Liver (tissue), 9 donors: ENCODE measurements around the gene SBF2. TPM values are rescaled to one million over a fixed set of nuclear protein-coding genes. Genes with fewer than 3 reads are reported as not detected.

Experiments
- DNase-seq: peaks from one replicate; pipeline ENCODE4 v3.0.0-alpha.2; 2017; ENCODE audit warnings: low spot score
- H3K27ac ChIP-seq, 2 donors: one replicate each; pipeline ENCODE4 v1.7.0; 2013; ENCODE audit warnings: inconsistent platforms in 2 of 2, low read length in 2 of 2, control low read depth in 1 of 2, low read depth in 1 of 2, mild to moderate bottlenecking in 1 of 2
- H3K27me3 ChIP-seq, 4 donors: one replicate each; pipeline versions ENCODE4 v1.6.1 to v1.7.0; 2013; ENCODE audit warnings: low read length in 3 of 4, inconsistent platforms in 1 of 4, mild to moderate bottlenecking in 1 of 4, moderate library complexity in 1 of 4; ENCODE audit not compliant: control insufficient read depth in 4 of 4, insufficient read depth in 4 of 4
- H3K36me3 ChIP-seq, 4 donors: one replicate each; pipeline versions ENCODE4 v1.6.1 to v1.7.0; 2013; ENCODE audit warnings: low read length in 3 of 4, mild to moderate bottlenecking in 3 of 4, low read depth in 1 of 4, moderate library complexity in 1 of 4; ENCODE audit not compliant: control insufficient read depth in 4 of 4, insufficient read depth in 3 of 4
- H3K4me1 ChIP-seq, 4 donors: one replicate each; pipeline versions ENCODE4 v1.6.1 to v1.7.0; 2013; ENCODE audit warnings: low read length in 3 of 4, mild to moderate bottlenecking in 3 of 4, moderate library complexity in 1 of 4; ENCODE audit not compliant: control insufficient read depth in 4 of 4, insufficient read depth in 4 of 4
- H3K4me3 ChIP-seq, 3 donors: one replicate each; pipeline versions ENCODE4 v1.6.1 to v1.7.0; 2013; ENCODE audit warnings: low read length in 3 of 3, control low read depth in 1 of 3, low read depth in 1 of 3, mild to moderate bottlenecking in 1 of 3
- H3K9ac ChIP-seq, 2 donors: one replicate each; pipeline ENCODE4 v1.7.0; 2013; ENCODE audit warnings: low read length in 2 of 2, mild to moderate bottlenecking in 2 of 2, moderate library complexity in 2 of 2, control low read depth in 1 of 2, low read depth in 1 of 2
- H3K9me3 ChIP-seq, 4 donors: one replicate each; pipeline versions ENCODE4 v1.6.1 to v1.7.0; 2013; ENCODE audit warnings: low read length in 3 of 4; ENCODE audit not compliant: control insufficient read depth in 4 of 4
- EGR1 ChIP-seq, 2 donors: IDR thresholded peaks; 2 replicates each; pipeline ENCODE4 v1.6.1; 2016 to 2018; ENCODE audit warnings: antibody characterized with exemption in 2 of 2, low read depth in 2 of 2
- FOXA1 ChIP-seq: IDR thresholded peaks from 2 replicates; pipeline ENCODE4 v1.6.1; 2016; ENCODE audit warnings: antibody characterized with exemption
- FOXA2 ChIP-seq: IDR thresholded peaks from 2 replicates; pipeline ENCODE4 v1.6.1; 2016; ENCODE audit warnings: antibody characterized with exemption
- GABPA ChIP-seq, 2 donors: IDR thresholded peaks in 1 of 2; conservative IDR thresholded peaks in 1 of 2; 2 replicates each; pipeline ENCODE4 v1.6.1; 2016; ENCODE audit warnings: antibody characterized with exemption in 2 of 2, mild to moderate bottlenecking in 1 of 2, moderate library complexity in 1 of 2
- HNF4A ChIP-seq, 2 donors: conservative IDR thresholded peaks; 2 replicates each; pipeline ENCODE4 v1.6.1; 2016; ENCODE audit warnings: antibody characterized with exemption in 2 of 2, mild to moderate bottlenecking in 2 of 2
- HNF4G ChIP-seq: IDR thresholded peaks from 2 replicates; pipeline ENCODE4 v1.6.1; 2016; ENCODE audit warnings: antibody characterized with exemption
- JUND ChIP-seq, 2 donors: IDR thresholded peaks; 2 replicates each; pipeline ENCODE4 v1.6.1; 2016; ENCODE audit warnings: antibody characterized with exemption in 2 of 2
- NR2F2 ChIP-seq: IDR thresholded peaks from 2 replicates; pipeline ENCODE4 v1.6.1; 2016; ENCODE audit warnings: antibody characterized with exemption
- RAD21 ChIP-seq, 2 donors: IDR thresholded peaks; 2 replicates each; pipeline ENCODE4 v1.6.1; 2016; ENCODE audit warnings: antibody characterized with exemption in 2 of 2, mild to moderate bottlenecking in 2 of 2
- RXRA ChIP-seq, 2 donors: IDR thresholded peaks; 2 replicates each; pipeline ENCODE4 v1.6.1; 2017 to 2018; ENCODE audit warnings: antibody characterized with exemption in 2 of 2, mild to moderate bottlenecking in 1 of 2
- SP1 ChIP-seq: IDR thresholded peaks from 2 replicates; pipeline ENCODE4 v1.6.1; 2018; ENCODE audit warnings: antibody characterized with exemption, mild to moderate bottlenecking
- TAF1 ChIP-seq: conservative IDR thresholded peaks from 2 replicates; pipeline ENCODE4 v1.6.1; 2016; ENCODE audit warnings: antibody characterized with exemption, mild to moderate bottlenecking
- YY1 ChIP-seq: IDR thresholded peaks from 2 replicates; pipeline ENCODE4 v1.6.1; 2016; ENCODE audit warnings: antibody characterized with exemption, mild to moderate bottlenecking
- WGBS: extraction: QIAGEN DNeasy Blood & Tissue Kit; methylation state at CpG from one replicate; pipeline ENCODE4 v1.1.7; 2013; 5-methylcytosine and 5-hydroxymethylcytosine counted together
- polyA plus RNA-seq, 2 donors: library from polyadenylated mRNA; stranded (reverse) in 1 of 2; unstranded in 1 of 2; fragments of 200-250 nt in 1 of 2; fragments of >200 nt in 1 of 2; fragmentation: Nextera tagmentation in 1 of 2; extraction: Ambion mirVana in 1 of 2; gene quantifications; one replicate each; pipeline versions ENCODE4 v1.2.1 to v1.2.3, GENCODE V29; 2013 to 2015
- total RNA-seq, 2 donors: library from RNA; depleted of rRNA; stranded (reverse); fragments of >200 nt; gene quantifications; one replicate each; pipeline ENCODE4 v1.2.3, GENCODE V29; 2014
- TF ChIP-seq, protein P1 (sequence below): IDR thresholded peaks from 2 replicates; pipeline ENCODE4 v1.6.1; 2016; ENCODE audit warnings: antibody characterized with exemption
- TF ChIP-seq, protein P2 (sequence below): IDR thresholded peaks from 2 replicates; pipeline ENCODE4 v1.6.1; 2016; ENCODE audit warnings: antibody characterized with exemption, mild to moderate bottlenecking
- TF ChIP-seq, protein P3 (sequence below): IDR thresholded peaks from 2 replicates; pipeline ENCODE4 v1.6.1; 2016; ENCODE audit warnings: antibody characterized with exemption
- TF ChIP-seq, protein P4 (sequence below): fragments of 150-350 bp; IDR thresholded peaks from 2 replicates; pipeline ENCODE4 v1.5.1; 2017; ENCODE audit warnings: improper control_type of control experiment, low read depth, low read length; ENCODE audit not compliant: missing input control
- TF ChIP-seq, protein P5 (sequence below): IDR thresholded peaks from 2 replicates; pipeline ENCODE4 v1.6.1; 2016; ENCODE audit warnings: antibody characterized with exemption
- donor health status: healthy.
- donor health status: healthy.
- donor health status: healthy.
- donor health status: healthy.
- donor health status: healthy.

SBF2 gene
- total and polyA plus RNA-seq, 4 donors: 7.5 to 31.3 (median 14.7) TPM

DNA sequence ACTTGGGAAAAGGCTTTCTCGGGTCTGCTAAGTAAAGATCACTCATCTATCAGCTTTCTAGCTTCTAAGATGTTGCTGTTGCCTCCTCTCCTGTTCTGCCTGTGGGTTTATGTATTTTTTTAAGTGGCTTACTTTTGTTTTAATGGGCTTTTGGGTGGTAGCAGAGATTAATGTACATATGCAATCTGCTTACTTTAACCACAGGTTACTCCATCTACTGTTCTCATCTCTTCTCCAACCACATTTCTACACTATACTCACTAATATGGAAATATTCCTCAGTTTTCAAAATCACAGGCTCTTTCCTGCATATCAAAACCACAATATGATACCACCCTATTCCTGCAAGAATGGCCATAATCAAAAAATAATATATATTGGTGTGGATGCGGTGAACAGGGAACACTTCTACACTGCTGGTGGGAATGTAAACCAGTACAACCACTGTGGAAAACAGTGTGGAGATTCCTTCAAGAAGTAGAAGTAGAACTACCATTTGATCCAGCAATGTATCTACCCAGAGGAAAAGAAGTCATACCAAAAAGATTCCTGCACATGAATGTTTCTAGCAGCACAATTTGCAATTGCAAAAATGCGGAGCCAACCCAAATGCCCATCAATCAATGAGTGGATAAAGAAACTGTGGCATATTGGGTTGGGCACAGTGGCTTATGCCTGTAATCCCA lies 341.4 kb downstream of the SBF2 start:
- Histone ChIP-seq H3K36me3 (peaks cover 0 to 1% (median 0%) of the 10 kb centered on the region in 4 donors), H3K27ac (no peak overlapping the region), H3K9me3 (no peaks in the 10 kb centered on the region), H3K4me3 (no peak overlapping the region), H3K4me1 (no peaks in the 10 kb centered on the region), H3K27me3 (no peaks in the 10 kb centered on the region), H3K9ac (no peak overlapping the region)
- TF ChIP-seq, protein P1, sequence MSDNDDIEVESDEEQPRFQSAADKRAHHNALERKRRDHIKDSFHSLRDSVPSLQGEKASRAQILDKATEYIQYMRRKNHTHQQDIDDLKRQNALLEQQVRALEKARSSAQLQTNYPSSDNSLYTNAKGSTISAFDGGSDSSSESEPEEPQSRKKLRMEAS: no peak
- TF ChIP-seq TAF1: no peak
- TF ChIP-seq, protein P2, sequence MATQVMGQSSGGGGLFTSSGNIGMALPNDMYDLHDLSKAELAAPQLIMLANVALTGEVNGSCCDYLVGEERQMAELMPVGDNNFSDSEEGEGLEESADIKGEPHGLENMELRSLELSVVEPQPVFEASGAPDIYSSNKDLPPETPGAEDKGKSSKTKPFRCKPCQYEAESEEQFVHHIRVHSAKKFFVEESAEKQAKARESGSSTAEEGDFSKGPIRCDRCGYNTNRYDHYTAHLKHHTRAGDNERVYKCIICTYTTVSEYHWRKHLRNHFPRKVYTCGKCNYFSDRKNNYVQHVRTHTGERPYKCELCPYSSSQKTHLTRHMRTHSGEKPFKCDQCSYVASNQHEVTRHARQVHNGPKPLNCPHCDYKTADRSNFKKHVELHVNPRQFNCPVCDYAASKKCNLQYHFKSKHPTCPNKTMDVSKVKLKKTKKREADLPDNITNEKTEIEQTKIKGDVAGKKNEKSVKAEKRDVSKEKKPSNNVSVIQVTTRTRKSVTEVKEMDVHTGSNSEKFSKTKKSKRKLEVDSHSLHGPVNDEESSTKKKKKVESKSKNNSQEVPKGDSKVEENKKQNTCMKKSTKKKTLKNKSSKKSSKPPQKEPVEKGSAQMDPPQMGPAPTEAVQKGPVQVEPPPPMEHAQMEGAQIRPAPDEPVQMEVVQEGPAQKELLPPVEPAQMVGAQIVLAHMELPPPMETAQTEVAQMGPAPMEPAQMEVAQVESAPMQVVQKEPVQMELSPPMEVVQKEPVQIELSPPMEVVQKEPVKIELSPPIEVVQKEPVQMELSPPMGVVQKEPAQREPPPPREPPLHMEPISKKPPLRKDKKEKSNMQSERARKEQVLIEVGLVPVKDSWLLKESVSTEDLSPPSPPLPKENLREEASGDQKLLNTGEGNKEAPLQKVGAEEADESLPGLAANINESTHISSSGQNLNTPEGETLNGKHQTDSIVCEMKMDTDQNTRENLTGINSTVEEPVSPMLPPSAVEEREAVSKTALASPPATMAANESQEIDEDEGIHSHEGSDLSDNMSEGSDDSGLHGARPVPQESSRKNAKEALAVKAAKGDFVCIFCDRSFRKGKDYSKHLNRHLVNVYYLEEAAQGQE: no peak
- TF ChIP-seq, protein P3, sequence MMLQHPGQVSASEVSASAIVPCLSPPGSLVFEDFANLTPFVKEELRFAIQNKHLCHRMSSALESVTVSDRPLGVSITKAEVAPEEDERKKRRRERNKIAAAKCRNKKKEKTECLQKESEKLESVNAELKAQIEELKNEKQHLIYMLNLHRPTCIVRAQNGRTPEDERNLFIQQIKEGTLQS: no peak
- no peak for TF ChIP-seq NR2F2
- TF ChIP-seq RAD21 (IDR thresholded peaks at IDR 0.05): no peak
- TF ChIP-seq GABPA (IDR thresholded peaks at IDR 0.05 in 1 of 2, conservative IDR thresholded peaks at IDR 0.05 in 1 of 2): no peak
- no peak for TF ChIP-seq SP1
- TF ChIP-seq FOXA1: no peak
- TF ChIP-seq JUND (IDR thresholded peaks at IDR 0.05): no peak
- TF ChIP-seq, protein P4, sequence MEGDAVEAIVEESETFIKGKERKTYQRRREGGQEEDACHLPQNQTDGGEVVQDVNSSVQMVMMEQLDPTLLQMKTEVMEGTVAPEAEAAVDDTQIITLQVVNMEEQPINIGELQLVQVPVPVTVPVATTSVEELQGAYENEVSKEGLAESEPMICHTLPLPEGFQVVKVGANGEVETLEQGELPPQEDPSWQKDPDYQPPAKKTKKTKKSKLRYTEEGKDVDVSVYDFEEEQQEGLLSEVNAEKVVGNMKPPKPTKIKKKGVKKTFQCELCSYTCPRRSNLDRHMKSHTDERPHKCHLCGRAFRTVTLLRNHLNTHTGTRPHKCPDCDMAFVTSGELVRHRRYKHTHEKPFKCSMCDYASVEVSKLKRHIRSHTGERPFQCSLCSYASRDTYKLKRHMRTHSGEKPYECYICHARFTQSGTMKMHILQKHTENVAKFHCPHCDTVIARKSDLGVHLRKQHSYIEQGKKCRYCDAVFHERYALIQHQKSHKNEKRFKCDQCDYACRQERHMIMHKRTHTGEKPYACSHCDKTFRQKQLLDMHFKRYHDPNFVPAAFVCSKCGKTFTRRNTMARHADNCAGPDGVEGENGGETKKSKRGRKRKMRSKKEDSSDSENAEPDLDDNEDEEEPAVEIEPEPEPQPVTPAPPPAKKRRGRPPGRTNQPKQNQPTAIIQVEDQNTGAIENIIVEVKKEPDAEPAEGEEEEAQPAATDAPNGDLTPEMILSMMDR: no peak
- TF ChIP-seq, protein P5, sequence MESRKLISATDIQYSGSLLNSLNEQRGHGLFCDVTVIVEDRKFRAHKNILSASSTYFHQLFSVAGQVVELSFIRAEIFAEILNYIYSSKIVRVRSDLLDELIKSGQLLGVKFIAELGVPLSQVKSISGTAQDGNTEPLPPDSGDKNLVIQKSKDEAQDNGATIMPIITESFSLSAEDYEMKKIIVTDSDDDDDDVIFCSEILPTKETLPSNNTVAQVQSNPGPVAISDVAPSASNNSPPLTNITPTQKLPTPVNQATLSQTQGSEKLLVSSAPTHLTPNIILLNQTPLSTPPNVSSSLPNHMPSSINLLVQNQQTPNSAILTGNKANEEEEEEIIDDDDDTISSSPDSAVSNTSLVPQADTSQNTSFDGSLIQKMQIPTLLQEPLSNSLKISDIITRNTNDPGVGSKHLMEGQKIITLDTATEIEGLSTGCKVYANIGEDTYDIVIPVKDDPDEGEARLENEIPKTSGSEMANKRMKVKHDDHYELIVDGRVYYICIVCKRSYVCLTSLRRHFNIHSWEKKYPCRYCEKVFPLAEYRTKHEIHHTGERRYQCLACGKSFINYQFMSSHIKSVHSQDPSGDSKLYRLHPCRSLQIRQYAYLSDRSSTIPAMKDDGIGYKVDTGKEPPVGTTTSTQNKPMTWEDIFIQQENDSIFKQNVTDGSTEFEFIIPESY: no peak
- no peak for TF ChIP-seq YY1
- TF ChIP-seq HNF4G: no peak
- no peak for TF ChIP-seq EGR1 (IDR thresholded peaks at IDR 0.05; ENCODE audit: low read depth in 2 of 2)
- no peak for TF ChIP-seq HNF4A (conservative IDR thresholded peaks at IDR 0.05)
- no peak for TF ChIP-seq RXRA (IDR thresholded peaks at IDR 0.05)
- TF ChIP-seq FOXA2: no peak
- DNase-seq: no peak
- 98% methylated on average over 3 of the region's 3 CpGs for WGBS
